IMR-90 (cell line): ENCODE measurements around the gene CAMTA1. TPM values are rescaled to one million over a fixed set of nuclear protein-coding genes. Genes with fewer than 3 reads are reported as not detected.

Source experiments
- ATAC-seq: fragments of 200-7000 bp; cut with Tn5 transposase; 2 replicates; pipeline ENCODE4 v1.9.1; 2020; ENCODE audit warnings: low read depth, mild to moderate bottlenecking, moderate library complexity
- BruUV-seq: library from RNA; stranded (reverse); fragments of 400-500 nt; replicated peaks from 2 replicates; lab custom pipeline; 2021; lab: Mats Ljungman, UMichigan
- CTCF ChIA-PET: fragments of 300-600 bp; formaldehyde crosslinking; extraction: SDS; loops from one replicate; lab custom pipeline; 2021; ENCODE audit warnings: antibody characterized with exemption; lab: Yijun Ruan, JAX
- POLR2A ChIA-PET: fragments of 300-600 bp; sonication (Branson Sonifier 250); formaldehyde crosslinking; loops from one replicate; lab custom pipeline; 2022; ENCODE audit warnings: antibody characterized with exemption; ENCODE audit not compliant: unreplicated experiment; lab: Charles Lee
- DNase-seq: peaks from one replicate; pipeline ENCODE4 v3.0.0; 2013
- H2AFZ ChIP-seq: replicated peaks from 2 replicates; pipeline ENCODE3; 2013; ENCODE audit warnings: low read length, mild to moderate bottlenecking; ENCODE audit not compliant: poor library complexity
- H2AK5ac ChIP-seq: 2 replicates; pipeline ENCODE4 v1.6.1; 2013; ENCODE audit warnings: low read depth, low read length, inconsistent platforms
- H2AK9ac ChIP-seq: replicated peaks from 2 replicates; pipeline ENCODE3; 2013; ENCODE audit warnings: mild to moderate bottlenecking, low read depth, low read length, moderate library complexity; ENCODE audit not compliant: poor library complexity
- H2BK120ac ChIP-seq: 2 replicates; pipeline ENCODE4 v1.6.1; 2013; ENCODE audit warnings: low read depth, low read length, inconsistent platforms
- H2BK15ac ChIP-seq: 3 replicates; pipeline ENCODE4 v1.6.1; 2013; ENCODE audit warnings: low read depth, low read length, inconsistent platforms
- H2BK20ac ChIP-seq: 2 replicates; pipeline ENCODE4 v1.6.1; 2013; ENCODE audit warnings: low read depth, mild to moderate bottlenecking, inconsistent platforms, low read length, moderate library complexity
- H2BK5ac ChIP-seq: 2 replicates; pipeline ENCODE4 v1.6.1; 2013; ENCODE audit warnings: mild to moderate bottlenecking, low read depth, low read length, inconsistent platforms; ENCODE audit not compliant: poor library complexity, severe bottlenecking
- H3K14ac ChIP-seq: replicated peaks from 2 replicates; pipeline ENCODE4 v1.6.1; 2013; ENCODE audit warnings: low read depth, low read length, inconsistent platforms
- H3K18ac ChIP-seq: 2 replicates; pipeline ENCODE4 v1.6.1; 2013; ENCODE audit warnings: low read depth, low read length, control low read depth
- H3K23ac ChIP-seq: 2 replicates; pipeline ENCODE4 v1.6.1; 2013; ENCODE audit warnings: low read depth, low read length, inconsistent platforms
- H3K27ac ChIP-seq: 2 replicates; pipeline ENCODE4 v1.5.1; 2013; ENCODE audit warnings: mild to moderate bottlenecking, control low read depth, low read length; ENCODE audit not compliant: insufficient read depth
- H3K27me3 ChIP-seq: 2 replicates; pipeline ENCODE4 v1.6.1; 2013; ENCODE audit warnings: low read length; ENCODE audit not compliant: control insufficient read depth, insufficient read depth
- H3K36me3 ChIP-seq: 2 replicates; pipeline ENCODE4 v1.6.1; 2013; ENCODE audit warnings: low read length, mixed read lengths; ENCODE audit not compliant: control insufficient read depth, insufficient read depth
- H3K4ac ChIP-seq: 2 replicates; pipeline ENCODE4 v1.6.1; 2013; ENCODE audit warnings: low read depth, low read length, inconsistent platforms
- H3K4me1 ChIP-seq: 2 replicates; pipeline ENCODE4 v1.6.1; 2013; ENCODE audit warnings: low read length, mixed read lengths; ENCODE audit not compliant: control insufficient read depth, insufficient read depth
- H3K4me2 ChIP-seq: 2 replicates; pipeline ENCODE4 v1.6.1; 2013; ENCODE audit warnings: low read depth, mild to moderate bottlenecking, control low read depth, low read length, moderate library complexity
- H3K4me3 ChIP-seq: 2 replicates; pipeline ENCODE4 v1.5.1; 2013; ENCODE audit warnings: low read depth, mild to moderate bottlenecking, control low read depth, low read length, moderate library complexity; ENCODE audit not compliant: insufficient read depth
- H3K56ac ChIP-seq: 2 replicates; pipeline ENCODE4 v1.6.1; 2013; ENCODE audit warnings: low read length, inconsistent platforms; ENCODE audit not compliant: insufficient read depth; ENCODE audit errors: extremely low read depth
- H3K79me1 ChIP-seq, 2 experiments: 2 replicates each; pipeline ENCODE4 v1.6.1; 2013; ENCODE audit warnings: low read length in 2 of 2, inconsistent platforms in 1 of 2, low read depth in 1 of 2
- H3K9ac ChIP-seq: 2 replicates; pipeline ENCODE4 v1.6.1; 2013; ENCODE audit warnings: low read depth, low read length, control low read depth
- H3K9me1 ChIP-seq: 2 replicates; pipeline ENCODE4 v1.6.1; 2013; ENCODE audit warnings: low read length, inconsistent platforms; ENCODE audit not compliant: insufficient read depth
- H3K9me3 ChIP-seq: 2 replicates; pipeline ENCODE4 v1.6.1; 2013; ENCODE audit warnings: low read length; ENCODE audit not compliant: control insufficient read depth, insufficient read depth
- H4K20me1 ChIP-seq: 2 replicates; pipeline ENCODE4 v1.6.1; 2013; ENCODE audit warnings: low read length, inconsistent platforms; ENCODE audit not compliant: insufficient read depth
- H4K5ac ChIP-seq: 2 replicates; pipeline ENCODE4 v1.6.1; 2013; ENCODE audit warnings: mild to moderate bottlenecking, low read depth, low read length, control low read depth
- H4K8ac ChIP-seq, 2 experiments: 2 replicates each; pipeline ENCODE4 v1.6.1; 2013; ENCODE audit warnings: low read depth in 2 of 2, low read length in 2 of 2, control low read depth in 1 of 2, inconsistent platforms in 1 of 2
- H4K91ac ChIP-seq: 2 replicates; pipeline ENCODE4 v1.6.1; 2013; ENCODE audit warnings: low read depth, low read length, inconsistent platforms; ENCODE audit not compliant: insufficient read depth
- MAZ ChIP-seq: IDR thresholded peaks from 2 replicates; pipeline ENCODE4 v1.6.1; 2012; ENCODE audit warnings: low read depth, mild to moderate bottlenecking, low read length, improper control_type of control experiment, moderate library complexity, borderline replicate concordance
- RAD21 ChIP-seq: IDR thresholded peaks from 2 replicates; pipeline ENCODE4 v1.6.1; 2012; ENCODE audit warnings: low read length, improper control_type of control experiment
- RCOR1 ChIP-seq: IDR thresholded peaks from 2 replicates; pipeline ENCODE4 v1.6.1; 2012; ENCODE audit warnings: mild to moderate bottlenecking, low read length, improper control_type of control experiment; ENCODE audit not compliant: insufficient replicate concordance
- RFX5 ChIP-seq: IDR thresholded peaks from 2 replicates; pipeline ENCODE4 v1.8.0; 2012; ENCODE audit warnings: low read depth, mild to moderate bottlenecking, low read length, moderate library complexity
- SMC3 ChIP-seq: fragments of 150-350 bp; IDR thresholded peaks from 2 replicates; pipeline ENCODE4 v1.6.1; 2016; ENCODE audit warnings: low read depth, mild to moderate bottlenecking, antibody characterized with exemption, low read length, moderate library complexity
- WGBS, 2 experiments: methylation state at CpG; one replicate each; pipeline versions ENCODE4 v1.1.5 to v1.1.7; 2013; ENCODE audit warnings: missing lambda C conversion rate in 2 of 2; ENCODE audit not compliant: insufficient read length in 1 of 2; ENCODE audit errors: extremely low coverage in 2 of 2; 5-methylcytosine and 5-hydroxymethylcytosine counted together
- dilution Hi-C: fragments of 300-500 bp; cut with HindIII; formaldehyde crosslinking; loops from one replicate; pipeline ENCODE4 v1.14.3; 2018; ENCODE audit warnings: low sequenced_read_pairs; ENCODE audit not compliant: unreplicated experiment
- in situ Hi-C: fragments of 300-500 bp; cut with MboI; formaldehyde crosslinking; loops from 3 replicates; pipeline ENCODE4 v1.14.3; 2019; ENCODE audit warnings: low sequenced_read_pairs, inconsistent platforms, mixed read lengths
- intact Hi-C: fragments of 100-400 bp; cut with micrococcal nuclease; formaldehyde crosslinking; loops from 2 replicates; pipeline ENCODE4 v1.10.0; 2022
- polyA plus RNA-seq, 3 experiments: library from polyadenylated mRNA; depleted of rRNA; stranded (reverse); fragments of >200 nt; gene quantifications; 2 replicates each; pipeline ENCODE4 v1.2.3, GENCODE V29; 2012; ENCODE audit warnings: low replicate concordance in 1 of 3
- total RNA-seq: library from RNA; depleted of rRNA; stranded (reverse); fragments of >200 nt; gene quantifications from 2 replicates; pipeline ENCODE4 v1.2.3, GENCODE V29; 2012
- TF ChIP-seq, protein P1 (sequence below): fragments of 150-350 bp; IDR thresholded peaks from 2 replicates; pipeline ENCODE4 v1.6.1; 2017; ENCODE audit warnings: mild to moderate bottlenecking, antibody characterized with exemption, low read length, low read depth
- TF ChIP-seq, protein P2 (sequence below): conservative IDR thresholded peaks from 2 replicates; pipeline ENCODE4 v1.5.1; 2012; ENCODE audit warnings: mild to moderate bottlenecking, low read depth, low read length, improper control_type of control experiment

Gene CAMTA1
- total and polyA plus RNA-seq, 2 of the 4 experiments (the other 2 are of a cell fraction): 35.5 to 74.3 TPM

- ATAC-seq: no peak
- Histone ChIP-seq H2AFZ (no peak overlapping the region), H3K14ac (no peak overlapping the region), H3K9ac (no peak overlapping the region), H3K23ac (no peak overlapping the region), H4K20me1 (no peaks in the 10 kb centered on the region), H2AK9ac (no peak overlapping the region), H4K91ac (no peak overlapping the region; the same call in 1 of the 2 replicates), H2BK20ac (no peak overlapping the region), H4K8ac (no peak overlapping the region), H3K56ac (no peak overlapping the region), H3K4ac (no peak overlapping the region), H2BK5ac (no peak overlapping the region), H4K5ac (no peak overlapping the region), H3K18ac (no peak overlapping the region), H3K9me3 (no peaks in the 10 kb centered on the region), H3K9me1 (0 out of 2 replicates have a peak, but pooled peaks cover 2% of the 10 kb centered on the region), H3K4me3 (no peak overlapping the region), H2BK15ac (no peak overlapping the region), H3K79me1 (no peaks in the 10 kb centered on the region), H3K36me3 (no peaks in the 10 kb centered on the region), H2AK5ac (no peak overlapping the region), H3K27me3 (no peaks in the 10 kb centered on the region), H3K27ac (no peak overlapping the region), H3K4me2 (no peak overlapping the region), H2BK120ac (no peak overlapping the region), H3K4me1 (peaks cover 8% of the 10 kb centered on the region)
- in situ Hi-C loops: no loop called here
- WGBS, 2 experiments: 87% methylated on average over 3 of the region's 6 CpGs; no CpG with 5 or more reads in 1 of the 2 experiments
- ChIA-PET CTCF (no interaction called here), POLR2A (no interaction called here)
- intact Hi-C loops: no loop called here
- BruUV-seq: no TSS peak
- no peak for DNase-seq
- TF ChIP-seq SMC3 (no peak), MAZ (no peak), RCOR1 (no peak), RAD21 (no peak), RFX5 (no peak)
- TF ChIP-seq, protein P1, sequence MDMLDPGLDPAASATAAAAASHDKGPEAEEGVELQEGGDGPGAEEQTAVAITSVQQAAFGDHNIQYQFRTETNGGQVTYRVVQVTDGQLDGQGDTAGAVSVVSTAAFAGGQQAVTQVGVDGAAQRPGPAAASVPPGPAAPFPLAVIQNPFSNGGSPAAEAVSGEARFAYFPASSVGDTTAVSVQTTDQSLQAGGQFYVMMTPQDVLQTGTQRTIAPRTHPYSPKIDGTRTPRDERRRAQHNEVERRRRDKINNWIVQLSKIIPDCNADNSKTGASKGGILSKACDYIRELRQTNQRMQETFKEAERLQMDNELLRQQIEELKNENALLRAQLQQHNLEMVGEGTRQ: no peak
- TF ChIP-seq, protein P2, sequence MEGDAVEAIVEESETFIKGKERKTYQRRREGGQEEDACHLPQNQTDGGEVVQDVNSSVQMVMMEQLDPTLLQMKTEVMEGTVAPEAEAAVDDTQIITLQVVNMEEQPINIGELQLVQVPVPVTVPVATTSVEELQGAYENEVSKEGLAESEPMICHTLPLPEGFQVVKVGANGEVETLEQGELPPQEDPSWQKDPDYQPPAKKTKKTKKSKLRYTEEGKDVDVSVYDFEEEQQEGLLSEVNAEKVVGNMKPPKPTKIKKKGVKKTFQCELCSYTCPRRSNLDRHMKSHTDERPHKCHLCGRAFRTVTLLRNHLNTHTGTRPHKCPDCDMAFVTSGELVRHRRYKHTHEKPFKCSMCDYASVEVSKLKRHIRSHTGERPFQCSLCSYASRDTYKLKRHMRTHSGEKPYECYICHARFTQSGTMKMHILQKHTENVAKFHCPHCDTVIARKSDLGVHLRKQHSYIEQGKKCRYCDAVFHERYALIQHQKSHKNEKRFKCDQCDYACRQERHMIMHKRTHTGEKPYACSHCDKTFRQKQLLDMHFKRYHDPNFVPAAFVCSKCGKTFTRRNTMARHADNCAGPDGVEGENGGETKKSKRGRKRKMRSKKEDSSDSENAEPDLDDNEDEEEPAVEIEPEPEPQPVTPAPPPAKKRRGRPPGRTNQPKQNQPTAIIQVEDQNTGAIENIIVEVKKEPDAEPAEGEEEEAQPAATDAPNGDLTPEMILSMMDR: no peak
- dilution Hi-C loops: no loop called here
Observed at GRCh38 chr1:7422081-7422480, 636.8 kb downstream of the CAMTA1 start.
